HEK293T (cell line): ENCODE results near the gene AGAP3.

Experiments
- FOXK2 ChIP-seq: fragments of 450-650 bp; IDR thresholded peaks from 2 replicates; pipeline ENCODE4 v1.6.1; 2016; ENCODE audit warnings: mild to moderate bottlenecking
- FOXM1 ChIP-seq: fragments of 450-650 bp; IDR thresholded peaks from 2 replicates; pipeline ENCODE4 v1.6.1; 2017; ENCODE audit warnings: mild to moderate bottlenecking, borderline replicate concordance
- L3MBTL2 ChIP-seq: fragments of 450-650 bp; conservative IDR thresholded peaks from 2 replicates; pipeline ENCODE4 v1.6.1; 2016; ENCODE audit warnings: mild to moderate bottlenecking
- SP1 ChIP-seq: fragments of 450-650 bp; IDR thresholded peaks from 2 replicates; pipeline ENCODE4 v1.6.1; 2017
- SUZ12 ChIP-seq: fragments of 450-650 bp; IDR thresholded peaks from 2 replicates; pipeline ENCODE4 v1.6.1; 2016; ENCODE audit warnings: mild to moderate bottlenecking
- ZNF384 ChIP-seq: fragments of 450-650 bp; IDR thresholded peaks from 2 replicates; pipeline ENCODE4 v1.6.1; 2016

GRCh38 chr7:151038951-151039849, 47.1 kb upstream of the AGAP3 start:
- TF ChIP-seq FOXK2: no peak
- TF ChIP-seq SP1: no peak
- TF ChIP-seq SUZ12: no peak
- TF ChIP-seq L3MBTL2: no peak
- no peak for TF ChIP-seq FOXM1
- TF ChIP-seq ZNF384: no peak
